Gastrocnemius medialis (tissue), 4 donors: ENCODE measurements around the gene OR52B6.

Source experiments
- CTCF ChIP-seq, 5 experiments: fragments of 450-650 bp in 3 of 5; fragments of 200-600 bp in 2 of 5; sonication (generic) in 2 of 5; IDR thresholded peaks in 4 of 5; conservative IDR thresholded peaks in 1 of 5; 1 replicate in 4 of 5; 2 replicates in 1 of 5; pipeline ENCODE4 v1.5.1; 2016 to 2019; ENCODE audit warnings: antibody characterized with exemption in 5 of 5, mild to moderate bottlenecking in 3 of 5, moderate library complexity in 3 of 5
- POLR2A ChIP-seq, 2 donors: fragments of 450-650 bp; IDR thresholded peaks; one replicate each; pipeline ENCODE4 v1.6.1; 2017; ENCODE audit warnings: antibody characterized with exemption in 2 of 2, mild to moderate bottlenecking in 2 of 2, moderate library complexity in 2 of 2

- TF ChIP-seq POLR2A (IDR thresholded peaks at IDR 0.05), result no peak
- no peak for TF ChIP-seq CTCF (IDR thresholded peaks at IDR 0.05 in 4 of 5, conservative IDR thresholded peaks at IDR 0.05 in 1 of 5)
Observed at GRCh38 chr11:5577101-5577500, 3.6 kb upstream of the OR52B6 start.
